Measurements from ENCODE around the gene C2orf49.

C2orf49 gene

DNA sequence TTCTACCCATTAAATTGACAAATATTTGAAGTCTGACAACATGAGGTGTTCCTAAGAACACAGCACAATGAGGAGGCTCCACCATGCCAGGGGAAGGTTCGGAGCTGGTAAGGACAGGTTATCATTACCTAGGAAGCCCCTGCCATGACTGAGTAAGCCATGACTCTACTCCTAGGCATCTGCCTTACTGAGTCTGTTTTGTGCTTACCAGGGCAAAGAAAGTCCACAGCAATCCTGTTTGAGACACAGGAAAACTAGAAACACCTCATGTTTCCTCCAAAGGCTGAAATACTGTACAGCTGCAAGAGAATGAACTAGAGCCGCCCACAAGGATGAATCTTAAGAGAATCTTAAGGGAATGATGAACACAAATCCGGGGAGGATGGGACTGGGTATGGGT, 19.4 kb upstream of the C2orf49 start (continued):
- TF ChIP-seq, protein P1, sequence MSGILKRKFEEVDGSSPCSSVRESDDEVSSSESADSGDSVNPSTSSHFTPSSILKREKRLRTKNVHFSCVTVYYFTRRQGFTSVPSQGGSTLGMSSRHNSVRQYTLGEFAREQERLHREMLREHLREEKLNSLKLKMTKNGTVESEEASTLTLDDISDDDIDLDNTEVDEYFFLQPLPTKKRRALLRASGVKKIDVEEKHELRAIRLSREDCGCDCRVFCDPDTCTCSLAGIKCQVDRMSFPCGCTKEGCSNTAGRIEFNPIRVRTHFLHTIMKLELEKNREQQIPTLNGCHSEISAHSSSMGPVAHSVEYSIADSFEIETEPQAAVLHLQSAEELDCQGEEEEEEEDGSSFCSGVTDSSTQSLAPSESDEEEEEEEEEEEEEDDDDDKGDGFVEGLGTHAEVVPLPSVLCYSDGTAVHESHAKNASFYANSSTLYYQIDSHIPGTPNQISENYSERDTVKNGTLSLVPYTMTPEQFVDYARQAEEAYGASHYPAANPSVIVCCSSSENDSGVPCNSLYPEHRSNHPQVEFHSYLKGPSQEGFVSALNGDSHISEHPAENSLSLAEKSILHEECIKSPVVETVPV (CRISPR knock-in tag; IDR thresholded peaks at IDR 0.05): no peak
- no peak for TF ChIP-seq ZC3H10 (CRISPR knock-in tag; IDR thresholded peaks at IDR 0.05)
- no peak for TF ChIP-seq TOX (CRISPR knock-in tag; IDR thresholded peaks at IDR 0.05; ENCODE audit: borderline replicate concordance)

DNA sequence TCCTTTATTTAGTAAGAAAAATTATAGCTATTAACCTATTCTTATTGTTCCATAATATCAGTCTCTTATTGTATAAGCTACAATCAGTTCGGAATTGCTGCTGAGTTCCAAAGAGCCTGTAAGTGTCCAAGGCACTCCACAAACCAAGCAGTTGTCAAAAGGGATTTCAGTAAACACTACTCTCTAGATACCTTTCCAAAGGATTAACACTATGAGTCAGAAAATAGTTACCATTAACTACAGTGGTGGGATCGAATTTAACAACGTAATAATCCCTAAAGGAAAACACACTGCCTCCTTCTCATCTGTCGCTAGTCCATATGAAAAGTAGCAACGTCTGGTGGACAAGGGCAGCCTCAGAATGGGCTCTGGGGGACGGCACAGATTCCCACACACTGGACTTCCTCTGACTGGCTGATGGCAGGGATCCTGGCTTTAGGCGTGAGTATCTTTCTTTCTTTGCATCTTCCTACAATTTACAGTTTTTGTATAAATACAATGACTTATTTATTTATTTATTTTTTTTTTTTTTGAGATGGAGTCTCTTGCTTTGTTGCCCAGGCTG, 16.6 kb upstream of the C2orf49 start:
- ATAC-seq: peak; percentile 51
- TF ChIP-seq TOX (CRISPR knock-in tag; IDR thresholded peaks at IDR 0.05; ENCODE audit: borderline replicate concordance) (no peak), ZFP30 (CRISPR knock-in tag; IDR thresholded peaks at IDR 0.05) (no peak), OSR1 (CRISPR knock-in tag; IDR thresholded peaks at IDR 0.05) (no peak), ZFP3 (CRISPR knock-in tag; IDR thresholded peaks at IDR 0.05) (no peak), ZNF8 (CRISPR knock-in tag; IDR thresholded peaks at IDR 0.05) (no peak), PPARA (CRISPR knock-in tag; IDR thresholded peaks at IDR 0.05; ENCODE audit: borderline replicate concordance) (no peak), ZC3H10 (CRISPR knock-in tag; IDR thresholded peaks at IDR 0.05) (no peak), BACH2 (CRISPR knock-in tag; IDR thresholded peaks at IDR 0.05; ENCODE audit: borderline replicate concordance) (no peak), ZNF565 (CRISPR knock-in tag; conservative IDR thresholded peaks at IDR 0.05; ENCODE audit: low read depth) (no peak), ZNF70 (CRISPR knock-in tag; IDR thresholded peaks at IDR 0.05) (no peak)
- TF ChIP-seq, protein P2, sequence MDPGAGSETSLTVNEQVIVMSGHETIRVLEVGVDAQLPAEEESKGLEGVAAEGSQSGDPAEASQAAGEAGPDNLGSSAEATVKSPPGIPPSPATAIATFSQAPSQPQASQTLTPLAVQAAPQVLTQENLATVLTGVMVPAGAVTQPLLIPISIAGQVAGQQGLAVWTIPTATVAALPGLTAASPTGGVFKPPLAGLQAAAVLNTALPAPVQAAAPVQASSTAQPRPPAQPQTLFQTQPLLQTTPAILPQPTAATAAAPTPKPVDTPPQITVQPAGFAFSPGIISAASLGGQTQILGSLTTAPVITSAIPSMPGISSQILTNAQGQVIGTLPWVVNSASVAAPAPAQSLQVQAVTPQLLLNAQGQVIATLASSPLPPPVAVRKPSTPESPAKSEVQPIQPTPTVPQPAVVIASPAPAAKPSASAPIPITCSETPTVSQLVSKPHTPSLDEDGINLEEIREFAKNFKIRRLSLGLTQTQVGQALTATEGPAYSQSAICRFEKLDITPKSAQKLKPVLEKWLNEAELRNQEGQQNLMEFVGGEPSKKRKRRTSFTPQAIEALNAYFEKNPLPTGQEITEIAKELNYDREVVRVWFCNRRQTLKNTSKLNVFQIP (CRISPR knock-in tag; IDR thresholded peaks at IDR 0.05; ENCODE audit: borderline replicate concordance, low read depth): no peak
- TF ChIP-seq, protein P3, sequence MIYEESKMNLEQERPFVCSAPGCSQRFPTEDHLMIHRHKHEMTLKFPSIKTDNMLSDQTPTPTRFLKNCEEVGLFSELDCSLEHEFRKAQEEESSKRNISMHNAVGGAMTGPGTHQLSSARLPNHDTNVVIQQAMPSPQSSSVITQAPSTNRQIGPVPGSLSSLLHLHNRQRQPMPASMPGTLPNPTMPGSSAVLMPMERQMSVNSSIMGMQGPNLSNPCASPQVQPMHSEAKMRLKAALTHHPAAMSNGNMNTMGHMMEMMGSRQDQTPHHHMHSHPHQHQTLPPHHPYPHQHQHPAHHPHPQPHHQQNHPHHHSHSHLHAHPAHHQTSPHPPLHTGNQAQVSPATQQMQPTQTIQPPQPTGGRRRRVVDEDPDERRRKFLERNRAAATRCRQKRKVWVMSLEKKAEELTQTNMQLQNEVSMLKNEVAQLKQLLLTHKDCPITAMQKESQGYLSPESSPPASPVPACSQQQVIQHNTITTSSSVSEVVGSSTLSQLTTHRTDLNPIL (CRISPR knock-in tag; IDR thresholded peaks at IDR 0.05; ENCODE audit: low read depth): no peak
- TF ChIP-seq, protein P4, sequence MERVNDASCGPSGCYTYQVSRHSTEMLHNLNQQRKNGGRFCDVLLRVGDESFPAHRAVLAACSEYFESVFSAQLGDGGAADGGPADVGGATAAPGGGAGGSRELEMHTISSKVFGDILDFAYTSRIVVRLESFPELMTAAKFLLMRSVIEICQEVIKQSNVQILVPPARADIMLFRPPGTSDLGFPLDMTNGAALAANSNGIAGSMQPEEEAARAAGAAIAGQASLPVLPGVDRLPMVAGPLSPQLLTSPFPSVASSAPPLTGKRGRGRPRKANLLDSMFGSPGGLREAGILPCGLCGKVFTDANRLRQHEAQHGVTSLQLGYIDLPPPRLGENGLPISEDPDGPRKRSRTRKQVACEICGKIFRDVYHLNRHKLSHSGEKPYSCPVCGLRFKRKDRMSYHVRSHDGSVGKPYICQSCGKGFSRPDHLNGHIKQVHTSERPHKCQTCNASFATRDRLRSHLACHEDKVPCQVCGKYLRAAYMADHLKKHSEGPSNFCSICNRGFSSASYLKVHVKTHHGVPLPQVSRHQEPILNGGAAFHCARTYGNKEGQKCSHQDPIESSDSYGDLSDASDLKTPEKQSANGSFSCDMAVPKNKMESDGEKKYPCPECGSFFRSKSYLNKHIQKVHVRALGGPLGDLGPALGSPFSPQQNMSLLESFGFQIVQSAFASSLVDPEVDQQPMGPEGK (CRISPR knock-in tag; IDR thresholded peaks at IDR 0.05; ENCODE audit: borderline replicate concordance): no peak

DNA sequence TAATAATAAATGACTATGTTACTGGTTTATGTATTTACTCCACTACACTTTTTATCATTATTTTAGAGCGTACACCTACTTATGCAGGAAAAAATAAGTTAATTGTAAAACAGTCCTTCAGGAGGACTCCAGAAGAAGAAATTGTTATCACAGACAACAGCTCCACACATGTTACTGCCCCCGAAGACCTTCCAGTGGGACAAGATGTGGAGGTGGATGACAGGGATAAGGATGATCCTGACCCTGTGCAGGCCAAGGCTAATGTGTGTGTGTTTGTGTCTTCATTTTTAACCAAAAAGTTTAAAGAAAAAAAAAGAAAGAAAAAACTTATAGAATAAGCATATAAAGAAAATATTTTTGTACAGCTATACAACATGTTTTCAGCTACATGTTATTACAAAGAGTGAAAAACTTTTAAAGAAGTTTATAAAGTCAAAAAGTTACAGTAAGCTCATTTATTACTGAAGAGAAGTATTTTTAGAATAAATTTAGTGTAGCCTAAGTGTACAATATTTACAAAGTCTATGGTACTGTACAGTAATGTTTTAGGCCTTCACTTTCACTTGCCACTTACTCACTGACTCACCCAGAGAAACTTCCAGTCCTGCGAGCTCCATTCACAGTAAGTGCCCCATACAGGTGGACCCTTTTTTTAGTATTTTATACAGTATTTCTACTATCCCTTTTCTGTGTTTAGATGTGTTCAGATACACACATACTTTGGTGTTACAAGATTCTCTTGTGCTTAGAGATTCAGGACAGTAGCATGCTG, 15.3 kb upstream of the C2orf49 start:
- no peak for ATAC-seq
- TF ChIP-seq RARB (CRISPR knock-in tag; IDR thresholded peaks at IDR 0.05): no peak
- TF ChIP-seq ARNTL (CRISPR knock-in tag; IDR thresholded peaks at IDR 0.05; ENCODE audit: borderline replicate concordance, low read depth): no peak
- no peak for TF ChIP-seq ZFP3 (CRISPR knock-in tag; IDR thresholded peaks at IDR 0.05)
- TF ChIP-seq, protein P3 (CRISPR knock-in tag; IDR thresholded peaks at IDR 0.05; ENCODE audit: low read depth): no peak
- TF ChIP-seq TOX (CRISPR knock-in tag; IDR thresholded peaks at IDR 0.05; ENCODE audit: borderline replicate concordance): no peak
- no peak for TF ChIP-seq ZNF70 (CRISPR knock-in tag; IDR thresholded peaks at IDR 0.05)
- TF ChIP-seq CSDC2 (CRISPR knock-in tag; IDR thresholded peaks at IDR 0.05): no peak
- TF ChIP-seq ISL1 (CRISPR knock-in tag; IDR thresholded peaks at IDR 0.05): no peak
- TF ChIP-seq, protein P1 (CRISPR knock-in tag; IDR thresholded peaks at IDR 0.05): no peak
- no peak for TF ChIP-seq TCF4 (CRISPR knock-in tag; IDR thresholded peaks at IDR 0.05; ENCODE audit: borderline replicate concordance)
- TF ChIP-seq SNAI2 (CRISPR knock-in tag; IDR thresholded peaks at IDR 0.05): no peak
- TF ChIP-seq PPARA (CRISPR knock-in tag; IDR thresholded peaks at IDR 0.05; ENCODE audit: borderline replicate concordance): no peak
- TF ChIP-seq, protein P2 (CRISPR knock-in tag; IDR thresholded peaks at IDR 0.05; ENCODE audit: borderline replicate concordance, low read depth): no peak
- TF ChIP-seq BACH2 (CRISPR knock-in tag; IDR thresholded peaks at IDR 0.05; ENCODE audit: borderline replicate concordance): no peak
- TF ChIP-seq ESRRG (CRISPR knock-in tag; IDR thresholded peaks at IDR 0.05): no peak

Data from SK-N-SH treated with all-trans-retinoic acid at 6 μM for 48 hours (cell line).